Posterior cingulate gyrus (tissue), 11 donors: ENCODE measurements around the gene NME7.
"Not testable (repeated sequence)": the region's sequence is repeated elsewhere in the genome, so short reads cannot be mapped to it uniquely, and the experiment has no call there.

Experiments
- DNase-seq, 10 donors: peaks; one replicate each; pipeline versions ENCODE4 v3.0.0 to v3.0.0-alpha.2; 2020 to 2021; ENCODE audit warnings: mixed read lengths in 3 of 10
- intact Hi-C: fragments of 100-400 bp; cut with DNase I; formaldehyde crosslinking; loops from one replicate; pipeline ENCODE4 v1.15.1; 2023

Gene NME7, protein sequence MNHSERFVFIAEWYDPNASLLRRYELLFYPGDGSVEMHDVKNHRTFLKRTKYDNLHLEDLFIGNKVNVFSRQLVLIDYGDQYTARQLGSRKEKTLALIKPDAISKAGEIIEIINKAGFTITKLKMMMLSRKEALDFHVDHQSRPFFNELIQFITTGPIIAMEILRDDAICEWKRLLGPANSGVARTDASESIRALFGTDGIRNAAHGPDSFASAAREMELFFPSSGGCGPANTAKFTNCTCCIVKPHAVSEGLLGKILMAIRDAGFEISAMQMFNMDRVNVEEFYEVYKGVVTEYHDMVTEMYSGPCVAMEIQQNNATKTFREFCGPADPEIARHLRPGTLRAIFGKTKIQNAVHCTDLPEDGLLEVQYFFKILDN

DNA sequence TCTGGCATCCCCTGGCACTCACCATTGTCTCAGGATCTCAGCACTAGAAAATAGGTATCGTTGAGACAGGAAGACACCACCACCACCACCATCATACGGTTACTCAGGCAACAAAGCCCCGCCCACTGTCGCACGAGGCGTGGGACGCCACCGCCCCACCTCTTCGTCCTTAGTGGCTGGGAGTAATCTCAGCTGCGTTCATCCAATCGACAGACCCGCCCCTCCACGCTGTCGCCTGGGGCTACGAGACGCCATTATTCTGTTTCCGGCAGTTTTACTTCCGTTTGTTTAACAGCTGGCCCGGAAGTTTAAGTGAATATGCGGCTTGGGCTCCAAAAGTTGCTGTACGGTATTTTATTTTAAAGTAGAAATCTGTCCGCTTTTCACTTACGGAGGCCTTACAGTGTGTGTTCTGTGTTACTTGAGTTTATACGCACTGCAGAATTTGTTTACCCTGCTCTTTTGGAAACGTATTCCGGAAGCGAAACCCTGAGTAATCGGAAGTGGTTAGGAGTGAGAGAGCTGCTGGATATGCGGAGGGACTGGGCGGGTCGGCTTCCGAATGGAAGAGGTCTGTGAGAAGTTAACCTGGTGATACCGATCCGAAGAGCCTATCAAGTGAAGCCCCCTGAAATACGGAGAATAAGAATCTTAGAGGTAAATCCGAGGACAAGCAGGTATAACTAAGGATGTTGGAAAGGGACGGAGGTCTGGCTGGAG is at the start of gene NME7, which contains the start of gene BLZF1:
TSS of gene NME7 (minus strand) at position 112 of the 720 bp plus-strand sequence. CDS start at position 25, 87 bp downstream.
TSS of gene BLZF1 (plus strand) at position 510 of the 720 bp plus-strand sequence. CDS start 1,328 bp downstream, outside the sequence.
- intact Hi-C loops: loop anchor here (5.0 kb wide), 1 partner anchor 119 kb away; the partner anchor contains the start of gene SLC19A2
- DNase-seq: peak; percentile 90 to 99 (median 96)

DNA sequence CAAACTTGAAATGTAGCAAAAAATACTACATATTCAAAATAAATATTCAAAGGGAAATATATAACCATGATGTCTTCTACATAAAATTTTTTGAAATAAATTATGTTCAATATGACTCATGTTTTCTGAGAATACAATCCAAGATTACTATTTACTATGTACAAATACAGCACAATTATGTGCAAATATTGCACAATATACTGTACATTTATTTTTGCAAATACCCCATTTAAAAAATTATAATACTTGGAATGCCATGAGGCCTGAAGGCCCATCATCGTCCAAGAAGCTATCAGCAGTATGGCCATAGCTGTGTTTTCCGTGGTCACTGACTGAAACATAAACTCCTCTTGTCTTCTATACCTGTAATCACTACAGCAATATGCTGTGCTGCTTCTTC is 47.4 kb upstream of the NME7 start:
- no peak for DNase-seq
- intact Hi-C loops: no loop called here

DNA sequence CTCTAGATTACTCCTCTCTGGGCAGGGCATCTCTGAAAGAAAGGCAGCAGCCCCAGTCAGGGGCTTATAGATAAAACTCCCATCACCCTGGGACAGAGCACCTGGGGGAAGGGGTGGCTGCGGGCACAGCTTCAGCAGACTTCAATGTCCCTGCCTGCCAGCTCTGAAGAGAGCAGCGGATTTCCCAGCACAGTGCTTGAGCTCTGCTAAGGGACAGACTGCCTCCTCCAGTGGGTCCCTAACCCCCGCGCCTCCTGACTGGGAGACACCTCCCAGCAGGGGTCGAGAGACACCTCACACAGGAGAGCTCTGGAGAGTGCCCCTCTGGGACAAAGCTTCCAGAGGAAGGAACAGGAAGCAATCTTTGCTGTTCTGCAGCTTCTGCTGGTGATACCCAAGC is 40.7 kb upstream of the NME7 start:
- DNase-seq: peak in 2 of 10 donors; percentile 36 to 72
- intact Hi-C loops: not testable (repeated sequence)

DNA sequence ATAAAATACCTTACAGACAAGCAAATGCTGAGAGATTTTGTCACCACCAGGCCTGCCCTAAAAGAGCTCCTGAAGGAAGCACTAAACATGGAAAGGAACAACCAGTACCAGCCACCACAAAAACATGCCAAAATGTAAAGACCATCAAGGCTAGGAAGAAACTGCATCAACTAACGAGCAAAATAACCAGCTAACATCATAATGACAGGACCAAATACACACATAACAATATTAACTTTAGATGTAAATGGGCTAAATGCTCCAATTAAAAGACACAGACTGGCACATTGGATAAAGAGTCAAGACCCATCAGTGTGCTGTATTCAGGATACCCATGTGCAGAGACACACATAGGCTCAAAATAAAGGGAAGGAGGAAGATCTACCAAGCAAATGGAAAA is 35.0 kb upstream of the NME7 start:
- intact Hi-C loops, DNase-seq: not testable (repeated sequence)

DNA sequence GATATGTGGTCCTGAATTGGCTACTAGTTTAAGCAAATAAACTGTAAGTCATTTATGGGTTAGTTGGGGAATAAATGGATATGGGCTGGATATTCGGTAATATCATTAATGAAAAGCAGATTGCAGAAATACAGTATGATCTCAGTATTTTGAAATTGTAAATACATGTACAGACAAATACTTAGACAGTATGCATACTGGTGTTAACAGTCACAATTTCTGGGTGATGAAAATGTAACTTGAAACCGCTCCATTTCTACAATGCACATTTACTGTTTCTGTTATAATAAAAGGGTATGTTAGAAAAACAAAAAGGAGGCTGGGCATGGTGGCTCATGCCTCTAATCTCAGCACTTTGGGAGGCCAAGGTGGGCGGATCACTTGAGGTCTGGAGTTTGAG is 28.4 kb upstream of the NME7 start:
- intact Hi-C loops: no loop called here
- no peak for DNase-seq

DNA sequence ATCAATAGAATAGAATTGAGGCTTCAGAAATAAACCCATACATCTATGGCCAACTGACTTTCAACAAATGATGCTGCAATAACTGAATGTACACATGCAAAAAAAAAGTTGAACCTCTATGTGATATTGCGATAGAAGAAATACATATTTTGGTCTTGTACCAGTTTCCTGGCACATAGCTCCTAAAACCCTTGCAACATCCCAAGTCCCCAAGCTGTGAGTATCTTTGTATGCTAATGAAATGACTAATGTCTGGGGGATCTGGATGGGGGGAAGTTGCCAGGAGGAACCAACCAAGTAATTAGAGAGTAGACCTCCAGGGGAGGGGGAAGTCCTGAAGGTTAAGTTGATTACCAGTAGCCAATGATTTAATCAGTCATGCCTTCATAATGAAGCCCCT is 24.8 kb upstream of the NME7 start:
- intact Hi-C loops: no loop called here

DNA sequence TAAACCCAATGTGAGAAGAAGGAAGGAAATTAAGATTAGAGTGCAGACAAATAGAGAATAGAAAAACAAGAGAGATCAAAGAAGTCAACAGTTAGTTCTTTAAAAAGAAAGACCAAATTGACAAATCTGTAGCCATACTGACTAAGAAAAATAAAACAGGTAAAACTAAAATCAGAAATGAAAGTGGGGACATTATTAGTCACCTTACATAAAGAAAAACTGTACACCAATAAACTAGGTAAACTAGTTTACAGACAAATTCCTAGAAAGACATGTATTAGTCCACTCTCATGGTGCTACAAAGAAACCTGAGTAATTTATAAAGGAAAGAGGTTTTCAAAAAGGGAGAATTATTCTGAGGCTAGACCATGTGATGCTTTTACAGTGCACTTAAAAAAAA is 22.7 kb upstream of the NME7 start:
- no peak for DNase-seq

More for the DNA sequence above, 24.8 kb upstream of the NME7 start:
- no peak for DNase-seq

DNA sequence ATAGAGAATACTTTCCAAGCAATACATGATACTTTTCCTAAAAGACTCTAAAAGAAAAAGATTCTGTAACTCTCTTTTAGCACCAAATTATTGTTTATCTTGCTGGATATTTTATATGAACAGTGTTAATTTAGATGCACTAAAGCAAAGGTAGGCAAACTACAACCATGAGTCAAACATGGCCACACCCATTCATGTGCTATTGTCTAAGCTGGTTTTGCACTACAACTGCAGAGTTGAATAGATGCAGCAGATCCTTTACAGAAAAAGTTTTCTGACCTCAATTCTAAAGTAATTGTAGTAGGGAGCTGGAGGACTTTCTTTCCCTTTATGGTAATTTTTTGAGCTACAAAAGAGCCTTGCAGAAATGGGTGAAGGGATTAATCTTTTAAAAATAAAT is 19.8 kb upstream of the NME7 start:
- intact Hi-C loops: no loop called here
- no peak for DNase-seq

More for the DNA sequence above, 22.7 kb upstream of the NME7 start:
- intact Hi-C loops: no loop called here

DNA sequence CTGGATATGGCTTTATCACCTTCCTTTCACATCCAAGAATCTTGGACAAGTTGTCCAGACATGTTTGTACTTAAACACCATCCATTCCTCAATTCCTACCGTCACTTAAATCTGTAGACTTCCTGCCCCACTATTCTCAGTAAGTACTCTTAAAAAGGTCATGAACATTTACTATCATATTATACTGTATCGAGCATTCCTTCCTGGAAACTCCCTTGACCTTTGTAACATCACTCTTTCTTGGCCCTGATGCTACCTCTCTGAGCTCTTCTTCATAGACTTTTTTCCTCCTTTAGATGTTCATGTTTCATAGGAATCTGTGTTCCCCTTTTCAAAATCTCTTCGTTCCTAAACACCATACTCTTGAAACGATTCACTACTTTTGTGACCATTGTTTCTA is 15.9 kb upstream of the NME7 start:
- intact Hi-C loops: no loop called here
- no peak for DNase-seq

DNA sequence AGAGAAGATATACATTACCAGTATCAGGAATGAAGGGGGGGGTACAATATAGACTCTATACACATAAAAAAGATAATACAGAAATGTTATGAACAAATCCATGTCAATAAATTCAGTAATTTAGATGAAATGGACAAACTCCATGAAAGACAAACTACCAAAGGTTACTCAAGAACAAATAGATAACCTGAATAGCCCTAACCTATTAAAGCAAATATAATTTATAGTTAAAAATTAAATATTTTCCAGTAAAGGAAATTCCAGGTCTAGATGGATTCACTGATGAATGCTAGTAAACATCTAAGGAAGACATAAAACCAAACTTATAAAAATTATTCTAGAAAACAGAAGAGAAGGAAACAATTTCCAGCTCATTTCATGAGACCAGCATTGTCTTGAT is 13.6 kb upstream of the NME7 start:
- DNase-seq: no peak
- intact Hi-C loops: no loop called here

DNA sequence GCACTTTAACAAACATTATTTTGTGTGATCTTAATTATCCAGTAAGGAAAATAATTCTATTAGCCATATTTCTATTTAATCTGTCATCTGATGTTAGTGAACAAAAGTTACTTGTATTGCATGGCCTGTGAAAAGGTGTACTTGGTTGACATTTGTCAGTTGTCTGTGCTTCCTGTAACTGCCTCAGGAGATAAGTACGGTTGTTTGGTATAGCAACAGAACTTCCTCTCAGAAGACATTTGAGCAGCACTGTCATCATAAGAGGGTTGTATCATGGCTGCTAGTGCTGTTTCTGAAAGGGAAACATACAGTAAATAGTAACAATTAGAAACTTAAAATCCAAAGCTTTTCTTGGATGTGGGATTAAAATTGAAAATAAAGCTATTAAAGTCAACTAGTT is 3.8 kb upstream of the NME7 start:
- intact Hi-C loops: no loop called here
- no peak for DNase-seq

DNA sequence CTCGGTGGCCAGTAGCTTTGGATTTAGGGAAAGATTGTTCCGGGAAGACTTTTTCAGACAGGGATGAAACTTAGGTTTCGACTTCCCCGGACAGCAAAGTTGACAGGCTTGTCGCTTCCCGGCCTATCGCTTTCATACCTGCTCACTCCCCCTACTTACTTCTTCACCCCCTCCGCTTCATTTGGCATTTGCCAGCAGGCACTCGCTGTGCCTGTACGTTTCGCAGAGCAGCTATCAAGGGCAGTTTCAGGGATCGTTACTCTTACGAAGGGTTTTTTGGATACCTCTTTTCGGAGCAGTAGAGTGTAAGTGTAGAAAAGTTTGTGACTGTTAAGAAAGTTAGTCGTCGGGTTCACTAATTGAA is 791 bp upstream of the NME7 start:
- intact Hi-C loops: loop anchor here (5.0 kb wide), 1 partner anchor 119 kb away; the partner anchor contains the start of gene SLC19A2
- DNase-seq: peak in 1 of 10 donors; percentile 67

DNA sequence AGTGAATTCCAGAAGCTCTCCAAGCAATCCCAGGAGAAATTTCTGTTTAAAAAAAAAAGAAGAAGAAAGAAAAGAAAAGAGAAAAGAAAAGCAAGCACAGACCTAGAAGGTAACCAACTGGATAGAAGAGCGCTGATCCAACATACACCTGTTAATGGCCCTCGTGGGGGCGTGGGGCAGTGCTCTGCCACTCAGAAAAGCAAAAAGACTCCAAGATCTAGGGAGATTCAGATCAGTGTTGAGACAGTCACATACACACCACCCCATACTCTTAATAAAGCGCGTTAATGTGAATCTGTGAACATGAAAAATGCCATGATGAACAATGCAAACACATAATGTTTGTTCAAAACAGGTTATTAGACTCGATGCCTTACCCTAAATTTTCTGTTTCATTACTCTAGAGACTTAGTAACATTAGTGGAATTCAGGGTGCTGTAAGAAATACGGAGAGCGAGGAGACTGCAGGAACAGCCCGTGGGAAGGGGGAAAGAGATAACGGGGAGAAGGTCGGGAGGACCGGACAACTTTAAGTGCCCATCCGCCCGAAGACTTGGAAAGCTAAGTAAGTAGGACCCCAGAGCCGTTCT is 406 bp downstream of the NME7 start:
- intact Hi-C loops: loop anchor here (5.0 kb wide), 1 partner anchor 120 kb away; the partner anchor contains the start of gene SLC19A2

DNA sequence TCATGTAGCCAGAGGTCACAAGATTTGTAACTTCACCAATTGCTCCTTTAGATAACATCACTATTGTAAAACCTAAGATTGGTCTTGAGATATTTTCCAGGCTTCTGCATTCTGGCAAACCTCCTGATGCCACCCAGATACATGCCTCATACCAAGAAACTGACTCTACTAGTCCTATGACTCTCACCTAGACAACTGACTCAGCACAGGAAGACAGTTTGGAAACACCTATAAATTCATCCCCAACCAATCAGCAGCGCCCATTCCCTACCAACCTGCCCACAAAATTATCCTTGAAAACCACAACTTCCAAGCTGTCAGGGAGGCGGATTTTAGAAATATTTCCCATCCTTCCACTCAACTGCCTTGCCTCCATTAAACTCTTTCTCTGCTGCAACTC is 2.6 kb downstream of the NME7 start:
- intact Hi-C loops: loop anchor here (5.0 kb wide), 1 partner anchor 122 kb away; the partner anchor contains the start of gene SLC19A2
- DNase-seq: no peak

More for the DNA sequence above, 406 bp downstream of the NME7 start:
- no peak for DNase-seq

DNA sequence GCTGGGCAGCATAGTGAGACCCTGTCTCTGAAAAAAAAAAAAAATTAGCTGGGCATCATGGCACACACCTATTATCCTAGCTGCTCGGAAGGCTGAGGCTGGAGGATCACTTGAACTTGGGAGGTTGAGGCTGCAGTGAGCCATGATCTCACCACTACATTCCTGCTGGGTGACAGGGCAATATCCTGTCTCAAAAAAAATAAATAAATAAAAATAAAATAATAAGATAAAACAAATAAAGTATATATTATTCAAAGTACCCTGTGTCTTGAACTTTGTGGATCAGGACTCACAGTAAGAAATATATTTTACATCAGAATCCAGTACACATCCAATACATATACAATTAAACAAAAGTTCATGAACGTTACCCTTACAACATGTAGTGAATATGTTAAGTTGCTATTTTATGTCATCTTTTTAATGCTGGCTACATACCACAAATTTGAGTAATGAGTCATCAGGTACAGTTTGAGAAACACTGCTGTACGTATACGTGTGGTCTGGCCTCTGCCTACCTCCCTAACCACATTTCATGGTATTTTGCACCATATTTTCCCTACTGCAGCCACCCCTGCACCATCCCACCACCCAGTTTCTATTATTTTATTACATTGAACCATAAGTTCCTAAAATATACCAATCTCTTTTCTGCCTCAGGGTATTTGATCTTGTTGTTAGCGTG is 4.4 kb downstream of the NME7 start:
- intact Hi-C loops: no loop called here
- DNase-seq: no peak

DNA sequence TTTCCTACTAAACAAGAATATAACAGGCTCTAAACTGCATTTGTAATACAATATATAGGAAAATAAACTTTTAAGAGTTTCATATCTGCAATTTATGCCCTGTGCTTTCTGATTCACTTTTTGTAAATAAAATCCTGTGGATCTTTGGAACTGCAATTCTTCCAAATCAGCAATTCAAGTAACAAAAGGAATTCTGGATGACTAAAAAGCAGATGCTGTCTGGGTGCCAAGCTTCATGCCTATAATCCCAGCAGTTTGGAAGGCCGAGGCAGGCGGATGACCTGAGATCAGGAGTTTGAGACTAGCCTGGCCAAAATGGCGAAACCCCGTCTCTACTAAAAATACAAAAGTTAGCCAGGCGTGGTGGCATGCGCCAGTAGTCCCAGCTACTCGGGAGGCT is 6.3 kb downstream of the NME7 start:
- intact Hi-C loops: no loop called here
- DNase-seq: peak in 1 of 10 donors; percentile 50

DNA sequence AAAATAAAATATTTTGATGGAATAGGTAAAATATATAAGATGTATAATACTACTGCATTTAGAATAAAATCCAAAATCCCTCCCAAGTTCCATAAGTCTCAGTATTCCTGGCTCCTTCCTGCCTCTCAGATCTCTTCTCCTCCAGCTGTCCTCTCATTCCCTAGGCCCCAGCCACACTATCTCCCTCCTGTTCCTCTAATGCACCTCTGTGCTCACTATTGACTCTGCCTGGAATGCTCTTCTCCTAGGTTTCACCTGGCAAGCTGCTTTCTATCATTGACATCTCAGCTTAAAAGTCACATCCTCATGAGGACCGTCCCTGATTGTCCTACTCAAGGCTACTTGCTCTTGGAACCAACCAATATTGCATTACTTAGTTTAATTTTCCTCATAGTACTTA is 7.2 kb downstream of the NME7 start:
- intact Hi-C loops: no loop called here
- DNase-seq: no peak

DNA sequence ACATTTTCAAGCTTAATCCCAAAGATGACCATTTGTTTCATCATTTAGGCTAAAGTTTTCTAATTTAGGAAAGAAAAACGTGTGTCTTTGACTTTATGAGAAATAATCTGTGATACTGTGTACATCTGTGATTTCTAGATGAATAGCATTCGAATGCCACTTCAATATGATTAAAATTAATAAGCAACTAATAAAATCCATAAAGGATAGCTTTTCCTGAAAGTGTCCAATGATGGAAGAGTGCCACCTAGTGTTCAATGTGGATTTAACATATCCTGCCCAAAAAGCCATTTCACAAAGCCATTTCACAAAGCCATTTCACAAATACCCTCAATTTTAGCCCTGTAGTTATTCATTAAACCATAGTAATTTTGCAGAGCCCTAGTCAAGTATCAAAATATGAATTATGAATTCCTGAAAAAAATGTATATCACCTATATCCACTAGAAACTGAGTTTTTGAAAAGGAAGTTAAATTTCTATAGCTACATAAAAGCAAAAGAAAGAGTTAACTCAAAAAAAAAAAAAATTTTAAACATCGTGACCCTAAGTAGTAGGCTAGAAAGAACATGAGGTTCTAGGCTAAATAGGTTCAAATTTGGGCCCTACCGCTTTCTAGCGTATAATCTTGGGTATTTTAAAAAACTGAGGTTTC is 19.1 kb downstream of the NME7 start:
- DNase-seq: no peak
- intact Hi-C loops: loop anchor here (1.0 to 10.0 kb wide), 3 partner anchors 224 to 904 kb away; no protein-coding TSS in a partner anchor

DNA sequence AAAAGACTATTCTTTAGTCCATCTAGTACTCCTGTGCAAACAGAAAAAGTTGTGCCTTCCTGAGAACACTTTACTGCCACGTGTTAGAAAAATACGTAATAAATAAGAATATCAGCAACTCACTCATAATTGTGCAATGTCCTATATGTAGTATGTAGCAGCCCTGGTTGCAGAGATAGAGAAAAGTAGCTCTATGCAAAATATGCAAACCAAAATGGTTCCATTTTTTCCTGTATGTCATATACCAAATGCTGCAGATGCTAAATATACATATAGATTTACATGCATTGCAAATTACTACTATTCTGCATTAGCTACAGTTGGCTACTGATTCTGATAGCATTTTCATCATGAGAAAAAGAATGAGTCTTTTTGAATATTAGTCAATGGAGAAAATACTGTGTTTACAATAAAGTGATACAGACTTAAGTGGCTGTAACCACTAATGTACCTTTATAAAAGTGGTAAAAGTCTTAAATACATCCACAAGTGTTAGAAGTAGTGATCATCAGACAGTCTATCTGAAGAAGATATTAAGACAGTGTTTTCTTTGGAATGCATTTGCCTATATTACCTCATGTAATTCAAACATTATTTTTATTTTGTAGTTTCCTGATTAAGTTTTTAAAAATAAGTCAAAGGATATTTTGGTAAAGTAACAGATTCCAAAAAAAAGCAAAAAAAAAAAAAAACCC is 19.8 kb downstream of the NME7 start:
- intact Hi-C loops: loop anchor here (1.0 to 10.0 kb wide), 3 partner anchors 223 to 903 kb away; no protein-coding TSS in a partner anchor
- no peak for DNase-seq
